Measurements from ENCODE around the gene C12orf60. TPM values are rescaled to one million over a fixed set of nuclear protein-coding genes. Genes with fewer than 3 reads are reported as not detected.

Gene C12orf60
- total and polyA plus RNA-seq, 3 donors from 2014 or later = 5.3 to 20.6 (median 11.7) TPM

GRCh38 chr12:14811486-14811885, 8.0 kb downstream of the C12orf60 start:
- no peak for TF ChIP-seq CTCF (IDR thresholded peaks at IDR 0.05)
- Histone ChIP-seq H3K36me3 (ENCODE audit: low read depth, missing control alignments) (no peaks in the 10 kb centered on the region), H3K4me1 (no peaks in the 10 kb centered on the region), H3K9me3 (no peaks in the 10 kb centered on the region), H3K27ac (no peak overlapping the region), H3K27me3 (no peaks in the 10 kb centered on the region), H3K4me3 (no peak overlapping the region)
- DNase-seq = no peak
- WGBS, 2 donors = 94 to 95% methylated on average over 2 of the region's 2 CpGs
- intact Hi-C loops (cut with DNase I; ENCODE audit: low total_unique reads) = no loop called here

GRCh38 chr12:14814014-14814413, 10.5 kb downstream of the C12orf60 start, which contains the start of gene SMCO3:
Gene SMCO3 (minus strand): TSS chr12:14814182. CDS start chr12:14806680, 7,502 bp downstream.
- H3K4me3 ChIP-seq = no peak within 1 kb of the TSS
- H3K27ac ChIP-seq = no peak within 1 kb of the TSS
- H3K27me3 ChIP-seq = no peaks in the 10 kb centered on the region
- H3K4me1 ChIP-seq = no peaks in the 10 kb centered on the region
- no peaks in the 10 kb centered on the region for H3K9me3 ChIP-seq
- 86 to 89% methylated on average over 3 of the region's 3 CpGs for WGBS, 2 donors
- no peak for TF ChIP-seq CTCF (IDR thresholded peaks at IDR 0.05)
- TF ChIP-seq POLR2A (IDR thresholded peaks at IDR 0.05) = no peak
- intact Hi-C loops (cut with DNase I; ENCODE audit: low total_unique reads) = no loop called here
- H3K36me3 ChIP-seq (ENCODE audit: low read depth, missing control alignments) = no peaks in the 10 kb centered on the region
- no peak for DNase-seq

GRCh38 chr12:14824012-14824634, 20.7 kb downstream of the C12orf60 start:
- no peak overlapping the region for H3K4me3 ChIP-seq
- TF ChIP-seq POLR2A (IDR thresholded peaks at IDR 0.05) (no peak), CTCF (IDR thresholded peaks at IDR 0.05) (no peak)
- no peaks in the 10 kb centered on the region for H3K36me3 ChIP-seq (ENCODE audit: low read depth, missing control alignments)
- no peaks in the 10 kb centered on the region for H3K9me3 ChIP-seq
- no peaks in the 10 kb centered on the region for H3K4me1 ChIP-seq
- H3K27me3 ChIP-seq = no peaks in the 10 kb centered on the region
- no peak overlapping the region for H3K27ac ChIP-seq
- DNase-seq = no peak
- intact Hi-C loops (cut with DNase I; ENCODE audit: low total_unique reads) = no loop called here
- WGBS, 2 donors = 89 to 96% methylated on average over 1 of the region's 1 CpG

- Histone ChIP-seq H3K36me3 (ENCODE audit: low read depth, missing control alignments) (no peaks in the 10 kb centered on the region), H3K27ac (no peak overlapping the region), H3K4me3 (no peak overlapping the region), H3K9me3 (no peaks in the 10 kb centered on the region), H3K4me1 (no peaks in the 10 kb centered on the region), H3K27me3 (no peaks in the 10 kb centered on the region)
- intact Hi-C loops (cut with DNase I; ENCODE audit: low total_unique reads) = no loop called here
- no peak for DNase-seq
- no peak for TF ChIP-seq CTCF (IDR thresholded peaks at IDR 0.05)
- TF ChIP-seq POLR2A (IDR thresholded peaks at IDR 0.05) = no peak
These were observed 21.8 kb downstream of the C12orf60 start for GRCh38 chr12:14825256-14825655.

GRCh38 chr12:14826491-14826890, 23.0 kb downstream of the C12orf60 start:
- no peak overlapping the region for H3K4me3 ChIP-seq
- 81% methylated on average over 5 of the region's 5 CpGs for WGBS, 2 donors
- H3K27me3 ChIP-seq = no peaks in the 10 kb centered on the region
- H3K9me3 ChIP-seq = no peaks in the 10 kb centered on the region
- H3K27ac ChIP-seq = no peak overlapping the region
- no peaks in the 10 kb centered on the region for H3K36me3 ChIP-seq (ENCODE audit: low read depth, missing control alignments)
- TF ChIP-seq CTCF (IDR thresholded peaks at IDR 0.05) = no peak
- TF ChIP-seq POLR2A (IDR thresholded peaks at IDR 0.05) = no peak
- no peak for DNase-seq
- intact Hi-C loops (cut with DNase I; ENCODE audit: low total_unique reads) = no loop called here
- H3K4me1 ChIP-seq = no peaks in the 10 kb centered on the region
